ENCODE measurements around the gene KRTAP5-7. TPM values are rescaled to one million over a fixed set of nuclear protein-coding genes. Genes with fewer than 3 reads are reported as not detected.
"Not testable (repeated sequence)": the region's sequence is repeated elsewhere in the genome, so short reads cannot be mapped to it uniquely, and the experiment has no call there.

Gene KRTAP5-7
- total RNA-seq, 2 donors from 2014 or later = 0.17 to 0.24 TPM

GRCh38 chr11:71538666-71538990 is 11.6 kb downstream of the KRTAP5-7 start:
- Histone ChIP-seq H3K27ac (no peak overlapping the region), H3K36me3 (no peaks in the 10 kb centered on the region), H3K4me1 (no peaks in the 10 kb centered on the region), H3K4me3 (no peak overlapping the region), H3K27me3 (no peaks in the 10 kb centered on the region), H3K9me3 (no peaks in the 10 kb centered on the region), H3K9ac (ENCODE audit: low read depth in 2 of 2, low read length in 2 of 2) (no peak overlapping the region)
- intact Hi-C loops (cut with DNase I) = no loop called here
- DNase-seq = no peak
- TF ChIP-seq CTCF (IDR thresholded peaks at IDR 0.05) = no peak

- Histone ChIP-seq H3K4me1 (no peaks in the 10 kb centered on the region), H3K4me3 (no peak overlapping the region), H3K9ac (ENCODE audit: low read depth in 2 of 2, low read length in 2 of 2) (no peak overlapping the region), H3K27ac (no peak overlapping the region), H3K9me3 (no peaks in the 10 kb centered on the region), H3K36me3 (no peaks in the 10 kb centered on the region), H3K27me3 (no peaks in the 10 kb centered on the region)
- intact Hi-C loops (cut with DNase I) = no loop called here
- DNase-seq = no peak
- no peak for TF ChIP-seq CTCF (IDR thresholded peaks at IDR 0.05)
Observed at GRCh38 chr11:71539017-71539416, 11.9 kb downstream of the KRTAP5-7 start.

GRCh38 chr11:71539971-71540370 is 12.9 kb downstream of the KRTAP5-7 start:
- H3K4me3 ChIP-seq; intact Hi-C loops (cut with DNase I); H3K36me3 ChIP-seq; H3K27me3 ChIP-seq; H3K4me1 ChIP-seq; H3K9me3 ChIP-seq; H3K27ac ChIP-seq; DNase-seq; H3K9ac ChIP-seq (ENCODE audit: low read depth in 2 of 2, low read length in 2 of 2): not testable (repeated sequence)

- H3K9me3 ChIP-seq; intact Hi-C loops (cut with DNase I); H3K27ac ChIP-seq; DNase-seq; H3K4me3 ChIP-seq; H3K36me3 ChIP-seq; H3K9ac ChIP-seq (ENCODE audit: low read depth in 2 of 2, low read length in 2 of 2); H3K4me1 ChIP-seq; H3K27me3 ChIP-seq: not testable (repeated sequence)
Observed at GRCh38 chr11:71540521-71541304, 13.6 kb downstream of the KRTAP5-7 start.

GRCh38 chr11:71542382-71542781 is 15.3 kb downstream of the KRTAP5-7 start:
- TF ChIP-seq CTCF (IDR thresholded peaks at IDR 0.05) = no peak
- Histone ChIP-seq H3K4me1 (no peaks in the 10 kb centered on the region), H3K9me3 (no peaks in the 10 kb centered on the region), H3K27ac (no peak overlapping the region), H3K27me3 (no peaks in the 10 kb centered on the region), H3K4me3 (no peak overlapping the region), H3K9ac (ENCODE audit: low read depth in 2 of 2, low read length in 2 of 2) (no peak overlapping the region), H3K36me3 (no peaks in the 10 kb centered on the region)
- intact Hi-C loops (cut with DNase I) = no loop called here
- no peak for DNase-seq

- Histone ChIP-seq H3K36me3 (no peaks in the 10 kb centered on the region), H3K4me1 (no peaks in the 10 kb centered on the region), H3K9me3 (no peaks in the 10 kb centered on the region), H3K9ac (ENCODE audit: low read depth in 2 of 2, low read length in 2 of 2) (no peak overlapping the region), H3K4me3 (no peak overlapping the region), H3K27me3 (no peaks in the 10 kb centered on the region), H3K27ac (no peak overlapping the region)
- intact Hi-C loops (cut with DNase I) = no loop called here
- TF ChIP-seq CTCF (IDR thresholded peaks at IDR 0.05) = no peak
- no peak for DNase-seq
Observed at GRCh38 chr11:71542879-71543777, 16.1 kb downstream of the KRTAP5-7 start.

All from colonic mucosa (tissue), 4 donors.